HG03575 (cell line): ENCODE data around the gene FAM83E.

Experiments used
- ATAC-seq: cut with Tn5 transposase; IDR thresholded peaks from one replicate; pipeline ENCODE4 v1.9.1; 2021; ENCODE audit not compliant: unreplicated experiment, insufficient number of reproducible peaks, low FRiP score; ENCODE audit errors: extremely low read depth

Gene FAM83E

GRCh38 chr19:48616491-48617056 lies 1.7 kb upstream of the FAM83E start:
- no peak for ATAC-seq

GRCh38 chr19:48616041-48616436 lies 1.2 kb upstream of the FAM83E start:
- no peak for ATAC-seq

GRCh38 chr19:48615231-48616040 lies 560 bp upstream of the FAM83E start:
- ATAC-seq, result no peak

- ATAC-seq, result no peak
Measured at GRCh38 chr19:48613852-48614435, 932 bp downstream of the FAM83E start.

- no peak for ATAC-seq
Measured at GRCh38 chr19:48613024-48613851, 1.6 kb downstream of the FAM83E start.

- no peak for ATAC-seq
Measured at GRCh38 chr19:48611872-48612271, 3.0 kb downstream of the FAM83E start.

GRCh38 chr19:48609571-48610108 lies 5.2 kb downstream of the FAM83E start:
- no peak for ATAC-seq

- ATAC-seq, result no peak
Measured at GRCh38 chr19:48608798-48609263, 6.0 kb downstream of the FAM83E start.

GRCh38 chr19:48607359-48607755 lies 7.5 kb downstream of the FAM83E start:
- ATAC-seq, result no peak

- no peak for ATAC-seq
Measured at GRCh38 chr19:48606463-48607358, 8.2 kb downstream of the FAM83E start, which contains the start of gene SPACA4. TSS of gene SPACA4 (plus strand) at chr19:48606742. CDS start at chr19:48606979, 237 bp downstream.

- ATAC-seq, result no peak
Measured at GRCh38 chr19:48603850-48604249, 11.0 kb downstream of the FAM83E start.

- no peak for ATAC-seq
Measured at GRCh38 chr19:48603449-48603848, 11.4 kb downstream of the FAM83E start.

GRCh38 chr19:48603001-48603400 lies 11.9 kb downstream of the FAM83E start:
- ATAC-seq, result no peak

GRCh38 chr19:48600679-48601417 lies 14.0 kb downstream of the FAM83E start:
- no peak for ATAC-seq

GRCh38 chr19:48598996-48599700 lies 15.7 kb downstream of the FAM83E start:
- ATAC-seq, result no peak

- no peak for ATAC-seq
Measured at GRCh38 chr19:48596679-48597465, 18.0 kb downstream of the FAM83E start.
